Esophagus (tissue), 2 donors: Measurements from ENCODE around the gene NEMP2. TPM values are rescaled to one million over a fixed set of nuclear protein-coding genes. Genes with fewer than 3 reads are reported as not detected.

Source experiments
- H3K27ac ChIP-seq, 2 donors: one replicate each; pipeline ENCODE4 v1.5.1; 2013; ENCODE audit warnings: low read depth in 2 of 2, mild to moderate bottlenecking in 2 of 2, inconsistent platforms in 1 of 2, low read length in 1 of 2, moderate library complexity in 1 of 2
- H3K27me3 ChIP-seq, 2 donors: one replicate each; pipeline ENCODE4 v1.6.1; 2013; ENCODE audit warnings: low read length in 2 of 2, control low read depth in 1 of 2, mild to moderate bottlenecking in 1 of 2; ENCODE audit not compliant: insufficient read depth in 2 of 2, control insufficient read depth in 1 of 2
- H3K36me3 ChIP-seq, 2 donors: one replicate each; pipeline ENCODE4 v1.6.1; 2013; ENCODE audit warnings: low read length in 1 of 2; ENCODE audit not compliant: control insufficient read depth in 2 of 2, insufficient read depth in 2 of 2
- H3K4me1 ChIP-seq, 2 donors: one replicate each; pipeline ENCODE4 v1.6.1; 2013; ENCODE audit warnings: low read length in 1 of 2; ENCODE audit not compliant: control insufficient read depth in 2 of 2, insufficient read depth in 2 of 2
- H3K4me3 ChIP-seq, 2 donors: one replicate each; pipeline ENCODE4 v1.5.1; 2013; ENCODE audit warnings: low read length in 2 of 2, mild to moderate bottlenecking in 2 of 2, low read depth in 1 of 2, moderate library complexity in 1 of 2
- H3K9me3 ChIP-seq, 2 donors: one replicate each; pipeline ENCODE4 v1.6.1; 2013; ENCODE audit warnings: mild to moderate bottlenecking in 2 of 2, low read depth in 1 of 2, low read length in 1 of 2, moderate library complexity in 1 of 2; ENCODE audit not compliant: control insufficient read depth in 2 of 2, insufficient read depth in 1 of 2
- WGBS, 2 donors: extraction: QIAGEN DNeasy Blood & Tissue Kit; methylation state at CpG; one replicate each; pipeline ENCODE4 v1.1.7; 2013; 5-methylcytosine and 5-hydroxymethylcytosine counted together
- polyA plus RNA-seq, 2 donors: library from polyadenylated mRNA; stranded (reverse); fragments of 200-250 nt; gene quantifications; one replicate each; pipeline ENCODE4 v1.2.3, GENCODE V29; 2013
- donor health status: healthy with polysubstance abuse.
- donor health status: Bipolar disorder and iron deficiency.

Gene NEMP2
- polyA plus RNA-seq = 1 to 10 TPM in 1 of 2 donors, under 1 TPM in 1; 0.61 to 1.4 TPM

GRCh38 chr2:190534310-190535120 lies at the start of gene NEMP2:
TSS of gene NEMP2 (minus strand) at chr2:190534722. CDS start at chr2:190534655, 67 bp downstream.
- Histone ChIP-seq H3K4me3 (peak within 1 kb of the TSS; percentile 73 to 85), H3K9me3 (no peaks in the 10 kb centered on the region), H3K27ac (peak within 1 kb of the TSS; percentile 93 to 95), H3K4me1 (peaks cover 2 to 4% of the 10 kb centered on the region in 2 donors), H3K36me3 (no peaks in the 10 kb centered on the region), H3K27me3 (no peaks in the 10 kb centered on the region)
- WGBS, 2 donors = 0% methylated on average over 62 to 92 of the region's 92 CpGs

- no peak overlapping the region for H3K4me3 ChIP-seq
- 83 to 94% methylated on average over 4 of the region's 4 CpGs for WGBS, 2 donors
- peaks cover 0 to 2% of the 10 kb centered on the region in 2 donors for H3K4me1 ChIP-seq
- no peaks in the 10 kb centered on the region for H3K27me3 ChIP-seq
- no peaks in the 10 kb centered on the region for H3K36me3 ChIP-seq
- H3K27ac ChIP-seq = no peak overlapping the region
- H3K9me3 ChIP-seq = no peaks in the 10 kb centered on the region
Measured at GRCh38 chr2:190583507-190584337, 49.2 kb upstream of the NEMP2 start.

- H3K27ac ChIP-seq = no peak overlapping the region
- WGBS, 2 donors = 55 to 65% methylated on average over 6 of the region's 6 CpGs
- peaks cover 0 to 4% of the 10 kb centered on the region in 2 donors for H3K4me1 ChIP-seq
- H3K9me3 ChIP-seq = no peaks in the 10 kb centered on the region
- no peaks in the 10 kb centered on the region for H3K27me3 ChIP-seq
- H3K4me3 ChIP-seq = no peak overlapping the region
- H3K36me3 ChIP-seq = no peaks in the 10 kb centered on the region
Measured at GRCh38 chr2:190582736-190583506, 48.4 kb upstream of the NEMP2 start.

- Histone ChIP-seq H3K36me3 (no peaks in the 10 kb centered on the region), H3K27ac (no peak overlapping the region), H3K27me3 (no peaks in the 10 kb centered on the region), H3K4me1 (peaks cover 0 to 4% of the 10 kb centered on the region in 2 donors), H3K4me3 (no peak overlapping the region), H3K9me3 (no peaks in the 10 kb centered on the region)
- 93% methylated on average over 3 of the region's 3 CpGs for WGBS, 2 donors
Measured at GRCh38 chr2:190582019-190582418, 47.5 kb upstream of the NEMP2 start.

GRCh38 chr2:190579915-190580846 lies 45.7 kb upstream of the NEMP2 start:
- no peaks in the 10 kb centered on the region for H3K9me3 ChIP-seq
- H3K4me3 ChIP-seq = no peak overlapping the region
- WGBS, 2 donors = 81 to 86% methylated on average over 7 of the region's 7 CpGs
- H3K27me3 ChIP-seq = no peaks in the 10 kb centered on the region
- H3K27ac ChIP-seq = peak overlapping the region in 1 of 2 donors; percentile 34
- H3K36me3 ChIP-seq = no peaks in the 10 kb centered on the region
- peaks cover 0 to 4% of the 10 kb centered on the region in 2 donors for H3K4me1 ChIP-seq

GRCh38 chr2:190579058-190579410 lies 44.5 kb upstream of the NEMP2 start:
- WGBS, 2 donors = 48 to 53% methylated on average over 2 of the region's 2 CpGs
- peaks cover 0 to 4% of the 10 kb centered on the region in 2 donors for H3K4me1 ChIP-seq
- H3K4me3 ChIP-seq = no peak overlapping the region
- H3K27ac ChIP-seq = peak overlapping the region in 1 of 2 donors; percentile 43
- no peaks in the 10 kb centered on the region for H3K9me3 ChIP-seq
- no peaks in the 10 kb centered on the region for H3K36me3 ChIP-seq
- H3K27me3 ChIP-seq = no peaks in the 10 kb centered on the region

- H3K27me3 ChIP-seq = no peaks in the 10 kb centered on the region
- WGBS, 2 donors = 9 to 11% methylated on average over 6 of the region's 6 CpGs
- no peaks in the 10 kb centered on the region for H3K36me3 ChIP-seq
- H3K4me1 ChIP-seq = peaks cover 0 to 2% of the 10 kb centered on the region in 2 donors
- no peaks in the 10 kb centered on the region for H3K9me3 ChIP-seq
- peak overlapping the region; percentile 43 to 81 for H3K27ac ChIP-seq
- no peak overlapping the region for H3K4me3 ChIP-seq
Measured at GRCh38 chr2:190578158-190579057, 43.9 kb upstream of the NEMP2 start.

GRCh38 chr2:190576573-190576972 lies 42.1 kb upstream of the NEMP2 start:
- Histone ChIP-seq H3K27ac (peak overlapping the region; percentile 65 to 74), H3K4me1 (peaks cover 0 to 2% of the 10 kb centered on the region in 2 donors), H3K36me3 (no peaks in the 10 kb centered on the region), H3K27me3 (no peaks in the 10 kb centered on the region), H3K9me3 (no peaks in the 10 kb centered on the region), H3K4me3 (peak overlapping the region in 1 of 2 donors; percentile 19)
- 49 to 70% methylated on average over 6 of the region's 6 CpGs for WGBS, 2 donors
